Adrenal gland (tissue), 12 donors: ENCODE results near the gene CNPPD1. TPM values are rescaled to one million over a fixed set of nuclear protein-coding genes. Genes with fewer than 3 reads are reported as not detected.

ENCODE experiments used
- DNase-seq, 7 donors: peaks; one replicate each; pipeline ENCODE4 v3.0.0-alpha.2; 2019 to 2020
- H3K27ac ChIP-seq, 5 donors: fragments of 200-600 bp; sonication (generic) in 4 of 5; 1 replicate in 3 of 5; 2 replicates in 2 of 5; pipeline versions ENCODE4 v1.5.1 to v1.8.0; 2016 to 2020; ENCODE audit warnings: mild to moderate bottlenecking in 1 of 5
- H3K27me3 ChIP-seq: fragments of 200-600 bp; 2 replicates; pipeline ENCODE4 v1.8.0; 2021
- H3K36me3 ChIP-seq, 2 donors: fragments of 200-600 bp; replicated peaks in 1 of 2; 1 replicate in 1 of 2; 2 replicates in 1 of 2; pipeline versions ENCODE4 v1.5.1 to v1.8.0; 2018 to 2022
- H3K4me1 ChIP-seq, 2 donors: fragments of 200-600 bp; replicated peaks in 1 of 2; 1 replicate in 1 of 2; 2 replicates in 1 of 2; pipeline versions ENCODE4 v1.5.1 to v1.8.0; 2018 to 2021
- H3K4me3 ChIP-seq, 4 donors: fragments of 200-600 bp; sonication (generic) in 3 of 4; one replicate each; pipeline ENCODE4 v1.5.1; 2016 to 2018
- H3K9me3 ChIP-seq, 3 donors: fragments of 200-600 bp; sonication (generic) in 1 of 3; replicated peaks in 1 of 3; 1 replicate in 2 of 3; 2 replicates in 1 of 3; pipeline versions ENCODE4 v1.5.1 to v1.8.0; 2016 to 2021
- CTCF ChIP-seq, 6 experiments: fragments of 450-650 bp in 4 of 6; fragments of 200-600 bp in 2 of 6; sonication (generic) in 1 of 6; IDR thresholded peaks; 1 replicate in 5 of 6; 2 replicates in 1 of 6; pipeline versions ENCODE4 v1.5.1 to v1.8.0; 2016 to 2021; ENCODE audit warnings: antibody characterized with exemption in 6 of 6, mild to moderate bottlenecking in 2 of 6, moderate library complexity in 1 of 6
- POLR2A ChIP-seq, 2 donors: fragments of 450-650 bp; IDR thresholded peaks; one replicate each; pipeline ENCODE4 v1.6.1; 2017; ENCODE audit warnings: antibody characterized with exemption in 2 of 2, mild to moderate bottlenecking in 2 of 2, moderate library complexity in 1 of 2
- WGBS, 4 donors: extraction: QIAGEN DNeasy Blood & Tissue Kit in 2 of 4; methylation state at CpG; one replicate each; pipeline versions ENCODE4 v1.1.5 to v1.1.7; 2013 to 2017; 5-methylcytosine and 5-hydroxymethylcytosine counted together
- intact Hi-C, 2 donors: fragments of 100-400 bp; cut with DNase I; formaldehyde crosslinking; loops; one replicate each; pipeline versions ENCODE4 v1.14.1 to v1.15.0; 2022 to 2023
- polyA plus RNA-seq, 3 donors: library from polyadenylated mRNA; stranded (reverse); fragments of 200-250 nt in 2 of 3; fragments of 350-450 nt in 1 of 3; fragmentation: Illumina TruSeq in 1 of 3; extraction: RNeasy Lipid Tissue Mini Kit (QIAGEN cat#74804) in 1 of 3; gene quantifications; one replicate each; pipeline ENCODE4 v1.2.3, GENCODE V29; 2013 to 2014
- total RNA-seq, 9 donors: library from RNA; depleted of rRNA in 4 of 9; stranded (reverse); fragments of >200 nt in 4 of 9; fragments of 120-200 nt in 1 of 9; fragmentation: NEBNext Ultra II Directional in 1 of 9; extraction: Animal tissue kit (Norgen Biotek cat#: 25700) in 1 of 9; gene quantifications; one replicate each; pipeline versions ENCODE4 v1.1.0 to v1.2.4, GENCODE V29; 2013 to 2023
- donor health status: healthy with polysubstance abuse.
- donor health status: Bipolar disorder and iron deficiency.
- donor health status: DM: yes; HTN: yes; CAD: no.
- donor health status: DM: no; HTN: no; CAD: no.
- donor health status: DM: no; HTN: no; CAD: no.
- donor health status: DM: yes; HTN: yes; CAD: no.

CNPPD1 gene
- total and polyA plus RNA-seq, 12 donors: 32.6 to 137 (median 98.9) TPM

- Histone ChIP-seq H3K36me3 (peaks cover 0 to 17% of the 10 kb centered on the region in 2 donors), H3K9me3 (no peaks in the 10 kb centered on the region), H3K4me3 (no peak overlapping the region), H3K27me3 (no peaks in the 10 kb centered on the region), H3K4me1 (peaks cover 7 to 9% of the 10 kb centered on the region in 2 donors), H3K27ac (no peak overlapping the region)
- DNase-seq: no peak
- TF ChIP-seq POLR2A (IDR thresholded peaks at IDR 0.05) (no peak), CTCF (IDR thresholded peaks at IDR 0.05) (no peak)
- WGBS, 4 donors: 65 to 76% (median 71%) methylated on average over 3 of the region's 3 CpGs
- intact Hi-C loops: loop anchor here (5.0 to 10.0 kb wide), 3 partner anchors 81 to 164 kb away; partner anchors contain the start of gene CRYBA2 (in 1 of the 2)
These were observed 18.1 kb downstream of the CNPPD1 start for GRCh38 chr2:219158586-219158985.

- peak in 2 of 7 donors; percentile 37 to 49 for DNase-seq
- Histone ChIP-seq H3K4me3 (no peak overlapping the region), H3K36me3 (peaks cover 0 to 17% of the 10 kb centered on the region in 2 donors), H3K27ac (no peak overlapping the region), H3K27me3 (no peaks in the 10 kb centered on the region), H3K4me1 (peaks cover 7 to 9% of the 10 kb centered on the region in 2 donors), H3K9me3 (no peaks in the 10 kb centered on the region)
- intact Hi-C loops: loop anchor here (5.0 to 10.0 kb wide), 3 partner anchors 81 to 163 kb away; partner anchors contain the start of gene CRYBA2 (in 1 of the 2)
- TF ChIP-seq POLR2A (IDR thresholded peaks at IDR 0.05): no peak
- TF ChIP-seq CTCF (IDR thresholded peaks at IDR 0.05): no peak
- 87 to 95% (median 91%) methylated on average over 3 to 4 of the region's 4 CpGs for WGBS, 4 donors
These were observed 18.7 kb downstream of the CNPPD1 start for GRCh38 chr2:219158025-219158424.

- peak in 1 of 7 donors; percentile 40 for DNase-seq
- Histone ChIP-seq H3K36me3 (peaks cover 0 to 17% of the 10 kb centered on the region in 2 donors), H3K4me1 (peaks cover 7 to 9% of the 10 kb centered on the region in 2 donors), H3K27ac (no peak overlapping the region), H3K4me3 (no peak overlapping the region), H3K9me3 (no peaks in the 10 kb centered on the region), H3K27me3 (no peaks in the 10 kb centered on the region)
- no peak for TF ChIP-seq CTCF (IDR thresholded peaks at IDR 0.05)
- TF ChIP-seq POLR2A (IDR thresholded peaks at IDR 0.05): no peak
- WGBS, 4 donors: 88 to 93% (median 91%) methylated on average over 8 of the region's 8 CpGs
- intact Hi-C loops: loop anchor here (2.0 to 10.0 kb wide), 5 partner anchors 80 to 163 kb away; partner anchors contain the start of gene CRYBA2 (in 1 of the 2)
These were observed 19.3 kb downstream of the CNPPD1 start for GRCh38 chr2:219157396-219157795.

GRCh38 chr2:219155054-219155644, 21.6 kb downstream of the CNPPD1 start:
- no peak for TF ChIP-seq POLR2A (IDR thresholded peaks at IDR 0.05)
- TF ChIP-seq CTCF (IDR thresholded peaks at IDR 0.05): peak; percentile 36 to 85 (median 75)
- WGBS, 4 donors: 4 to 6% (median 5%) methylated on average over 4 of the region's 4 CpGs
- H3K36me3 ChIP-seq: peaks cover 0 to 17% of the 10 kb centered on the region in 2 donors

More at GRCh38 chr2:219155054-219155644, 21.6 kb downstream of the CNPPD1 start:
- no peak overlapping the region for H3K27ac ChIP-seq
- no peak overlapping the region for H3K4me3 ChIP-seq
- intact Hi-C loops: loop anchor here (5.0 to 10.0 kb wide), 3 partner anchors 78 to 160 kb away; partner anchors contain the start of gene CRYBA2 (in 1 of the 2)
- peak in 5 of 7 donors; percentile 35 to 71 (median 56) for DNase-seq
- peaks cover 5% of the 10 kb centered on the region in 2 donors for H3K4me1 ChIP-seq
- no peaks in the 10 kb centered on the region for H3K9me3 ChIP-seq
- H3K27me3 ChIP-seq: no peaks in the 10 kb centered on the region
